Neuronal stem cell (in vitro differentiated cells): ENCODE measurements around the gene SAG.

ENCODE experiments used
- DNase-seq: peaks from one replicate; pipeline ENCODE4 v3.0.0-alpha.2; 2013; ENCODE audit warnings: low spot score
- H2AFZ ChIP-seq: one replicate; pipeline ENCODE4 v1.6.1; 2013; ENCODE audit warnings: mild to moderate bottlenecking, low read length, inconsistent platforms
- H2AK5ac ChIP-seq: 2 replicates; pipeline ENCODE4 v1.6.1; 2013; ENCODE audit warnings: low read depth, mild to moderate bottlenecking, inconsistent platforms, low read length, moderate library complexity, mixed read lengths
- H2BK120ac ChIP-seq: 2 replicates; pipeline ENCODE4 v1.6.1; 2013; ENCODE audit warnings: low read depth, mild to moderate bottlenecking, inconsistent platforms, low read length, moderate library complexity, mixed read lengths
- H2BK12ac ChIP-seq: one replicate; pipeline ENCODE4 v1.6.1; 2013; ENCODE audit warnings: low read length, inconsistent platforms
- H2BK15ac ChIP-seq: 2 replicates; pipeline ENCODE4 v1.6.1; 2013; ENCODE audit warnings: mild to moderate bottlenecking, low read length, inconsistent platforms, mixed read lengths
- H2BK5ac ChIP-seq: one replicate; pipeline ENCODE4 v1.6.1; 2013; ENCODE audit warnings: inconsistent platforms, mild to moderate bottlenecking, low read length, moderate library complexity
- H3K14ac ChIP-seq: one replicate; pipeline ENCODE4 v1.6.1; 2013; ENCODE audit warnings: low read length, inconsistent platforms
- H3K18ac ChIP-seq: 2 replicates; pipeline ENCODE4 v1.6.1; 2013; ENCODE audit warnings: low read length, inconsistent platforms
- H3K23ac ChIP-seq: 2 replicates; pipeline ENCODE4 v1.6.1; 2013; ENCODE audit warnings: low read depth, mild to moderate bottlenecking, mixed read lengths, low read length, inconsistent platforms; ENCODE audit not compliant: poor library complexity
- H3K27ac ChIP-seq: replicated peaks from 3 replicates; pipeline ENCODE4 v1.5.1; 2013; ENCODE audit warnings: low read length, inconsistent platforms
- H3K27me3 ChIP-seq, 3 experiments: 2 replicates each; pipeline ENCODE4 v1.6.1; 2013; ENCODE audit warnings: low read length in 3 of 3, mild to moderate bottlenecking in 2 of 3, inconsistent platforms in 1 of 3, low read depth in 1 of 3, mixed read lengths in 1 of 3, moderate library complexity in 1 of 3; ENCODE audit not compliant: control insufficient read depth in 3 of 3, insufficient read depth in 3 of 3
- H3K36me3 ChIP-seq, 2 donors: replicated peaks in 1 of 2; 2 replicates each; pipeline ENCODE4 v1.6.1; 2013; ENCODE audit warnings: low read length in 2 of 2; ENCODE audit not compliant: control insufficient read depth in 2 of 2, insufficient read depth in 2 of 2
- H3K4ac ChIP-seq: 2 replicates; pipeline ENCODE4 v1.6.1; 2013; ENCODE audit warnings: inconsistent platforms, mild to moderate bottlenecking, low read length, moderate library complexity
- H3K4me1 ChIP-seq, 2 donors: 1 replicate in 1 of 2; 2 replicates in 1 of 2; pipeline ENCODE4 v1.6.1; 2013; ENCODE audit warnings: low read length in 2 of 2, low read depth in 1 of 2; ENCODE audit not compliant: control insufficient read depth in 2 of 2, insufficient read depth in 1 of 2
- H3K4me2 ChIP-seq: one replicate; pipeline ENCODE4 v1.6.1; 2013; ENCODE audit warnings: mild to moderate bottlenecking, low read length, inconsistent platforms; ENCODE audit not compliant: insufficient read depth, poor library complexity, severe bottlenecking
- H3K4me3 ChIP-seq, 2 donors: 2 replicates each; pipeline ENCODE4 v1.5.1; 2013; ENCODE audit warnings: low read length in 2 of 2, mild to moderate bottlenecking in 2 of 2, inconsistent platforms in 1 of 2, moderate library complexity in 1 of 2
- H3K79me1 ChIP-seq: one replicate; pipeline ENCODE4 v1.6.1; 2013; ENCODE audit warnings: low read depth, mild to moderate bottlenecking, inconsistent platforms, low read length, moderate library complexity
- H3K9ac ChIP-seq: one replicate; pipeline ENCODE4 v1.6.1; 2013; ENCODE audit warnings: mild to moderate bottlenecking, low read depth, low read length, inconsistent platforms; ENCODE audit not compliant: poor library complexity
- H3K9me3 ChIP-seq, 2 donors: replicated peaks in 1 of 2; 2 replicates each; pipeline versions ENCODE3 to v1.6.1; 2013; ENCODE audit warnings: low read length in 2 of 2, mild to moderate bottlenecking in 2 of 2, inconsistent platforms in 1 of 2, low read depth in 1 of 2, mixed read lengths in 1 of 2, moderate library complexity in 1 of 2; ENCODE audit not compliant: control insufficient read depth in 2 of 2, insufficient read depth in 1 of 2
- H4K8ac ChIP-seq: one replicate; pipeline ENCODE4 v1.6.1; 2013; ENCODE audit warnings: low read depth, mild to moderate bottlenecking, inconsistent platforms, low read length, moderate library complexity
- H4K91ac ChIP-seq: one replicate; pipeline ENCODE4 v1.6.1; 2013; ENCODE audit warnings: low read length, low read depth, mild to moderate bottlenecking, inconsistent platforms; ENCODE audit not compliant: poor library complexity
- WGBS, 2 donors: extraction: QIAGEN DNeasy Blood & Tissue Kit; methylation state at CpG; one replicate each; pipeline ENCODE4 v1.1.7; 2013; ENCODE audit warnings: missing lambda C conversion rate in 2 of 2, mixed read lengths in 1 of 2; ENCODE audit not compliant: insufficient read length in 2 of 2, insufficient replicate concordance in 1 of 2; ENCODE audit errors: extremely low coverage in 2 of 2; 5-methylcytosine and 5-hydroxymethylcytosine counted together

SAG gene

GRCh38 chr2:233325814-233326213 lies 18.2 kb downstream of the SAG start:
- Histone ChIP-seq H2AK5ac (no peak overlapping the region), H2BK120ac (no peak overlapping the region), H3K4me1 (peaks cover 7 to 12% of the 10 kb centered on the region in 2 donors), H4K91ac (no peak overlapping the region), H2BK12ac (no peak overlapping the region), H3K4me3 (no peak overlapping the region), H4K8ac (no peak overlapping the region), H3K27me3 (peaks cover 0 to 86% (median 25%) of the 10 kb centered on the region in 3 experiments), H3K79me1 (no peaks in the 10 kb centered on the region), H2BK5ac (no peak overlapping the region), H3K9me3 (peaks cover 0 to 2% of the 10 kb centered on the region in 2 donors), H3K4ac (no peak overlapping the region), H3K23ac (no peak overlapping the region), H3K14ac (no peak overlapping the region), H3K27ac (no peak overlapping the region), H2BK15ac (no peak overlapping the region), H3K4me2 (no peak overlapping the region), H2AFZ (no peak overlapping the region), H3K9ac (no peak overlapping the region), H3K36me3 (no peaks in the 10 kb centered on the region), H3K18ac (no peak overlapping the region)
- no CpG with 5 or more reads among the region's 10 CpGs for WGBS, 2 donors
- no peak for DNase-seq

- Histone ChIP-seq H2AK5ac (no peak overlapping the region), H3K27me3 (peaks cover 0 to 86% (median 31%) of the 10 kb centered on the region in 3 experiments), H3K23ac (no peak overlapping the region), H3K4me3 (peak overlapping the region in 1 of 2 donors; percentile 13), H3K79me1 (no peaks in the 10 kb centered on the region), H3K27ac (no peak overlapping the region), H2BK12ac (no peak overlapping the region), H2BK15ac (no peak overlapping the region), H3K36me3 (no peaks in the 10 kb centered on the region), H3K4ac (no peak overlapping the region), H4K91ac (no peak overlapping the region), H3K9me3 (peaks cover 0 to 2% of the 10 kb centered on the region in 2 donors), H3K4me1 (peaks cover 7 to 12% of the 10 kb centered on the region in 2 donors), H3K4me2 (no peak overlapping the region), H3K9ac (peak overlapping the region; percentile 25), H4K8ac (no peak overlapping the region), H3K14ac (peak overlapping the region; percentile 21), H2AFZ (no peak overlapping the region), H2BK5ac (no peak overlapping the region), H3K18ac (no peak overlapping the region), H2BK120ac (no peak overlapping the region)
- no peak for DNase-seq
- WGBS, 2 donors = no CpG with 5 or more reads among the region's 8 CpGs
Observed at GRCh38 chr2:233326500-233326899, 18.9 kb downstream of the SAG start.

GRCh38 chr2:233328922-233329321 lies 21.3 kb downstream of the SAG start:
- no peak overlapping the region for H2AK5ac ChIP-seq
- no peak overlapping the region for H2AFZ ChIP-seq
- peaks cover 0 to 2% of the 10 kb centered on the region in 2 donors for H3K9me3 ChIP-seq
- no peak overlapping the region for H4K8ac ChIP-seq
- no peak overlapping the region for H3K18ac ChIP-seq
- DNase-seq = no peak
- no peak overlapping the region for H2BK120ac ChIP-seq
- no CpG with 5 or more reads among the region's 4 CpGs for WGBS, 2 donors
- H3K4ac ChIP-seq = no peak overlapping the region
- no peaks in the 10 kb centered on the region for H3K36me3 ChIP-seq
- H3K4me3 ChIP-seq = no peak overlapping the region
- H3K14ac ChIP-seq = no peak overlapping the region
- no peak overlapping the region for H2BK12ac ChIP-seq
- H3K9ac ChIP-seq = no peak overlapping the region
- no peak overlapping the region for H2BK15ac ChIP-seq
- H3K27me3 ChIP-seq = peaks cover 0 to 82% (median 47%) of the 10 kb centered on the region in 3 experiments
- H3K4me2 ChIP-seq = no peak overlapping the region
- no peak overlapping the region for H2BK5ac ChIP-seq
- no peak overlapping the region for H4K91ac ChIP-seq
- no peak overlapping the region for H3K27ac ChIP-seq
- H3K79me1 ChIP-seq = no peaks in the 10 kb centered on the region
- H3K4me1 ChIP-seq = peaks cover 7 to 12% of the 10 kb centered on the region in 2 donors
- H3K23ac ChIP-seq = no peak overlapping the region

- no CpG with 5 or more reads among the region's 7 CpGs for WGBS, 2 donors
Observed at GRCh38 chr2:233329489-233330135, 22.0 kb downstream of the SAG start.

More at GRCh38 chr2:233329489-233330135, 22.0 kb downstream of the SAG start:
- Histone ChIP-seq H3K4ac (no peak overlapping the region), H4K91ac (no peak overlapping the region), H4K8ac (no peak overlapping the region), H2BK120ac (no peak overlapping the region), H3K27ac (no peak overlapping the region), H2AK5ac (no peak overlapping the region), H2BK12ac (no peak overlapping the region), H3K4me3 (no peak overlapping the region), H3K18ac (no peak overlapping the region), H3K23ac (no peak overlapping the region), H2BK15ac (no peak overlapping the region), H2BK5ac (no peak overlapping the region), H3K14ac (no peak overlapping the region), H3K36me3 (no peaks in the 10 kb centered on the region), H3K79me1 (no peaks in the 10 kb centered on the region), H3K4me1 (peaks cover 7 to 12% of the 10 kb centered on the region in 2 donors), H3K9ac (no peak overlapping the region), H2AFZ (no peak overlapping the region), H3K9me3 (peaks cover under 1 to 2% of the 10 kb centered on the region in 2 donors), H3K27me3 (peaks cover 0 to 82% (median 54%) of the 10 kb centered on the region in 3 experiments), H3K4me2 (no peak overlapping the region)
- DNase-seq = peak; percentile 44
